Measurements from ENCODE around the gene KRTAP10-3. TPM values are rescaled to one million over a fixed set of nuclear protein-coding genes. Genes with fewer than 3 reads are reported as not detected.

KRTAP10-3 gene
- total RNA-seq, 1 experiment from 2014 or later: not detected

- no peak for DNase-seq (ENCODE audit: low spot score)
Observed at GRCh38 chr21:44549525-44550211, 8.9 kb downstream of the KRTAP10-3 start.

- DNase-seq (ENCODE audit: low spot score): no peak
Observed at GRCh38 chr21:44548922-44549321, 9.7 kb downstream of the KRTAP10-3 start.

- no peak for DNase-seq (ENCODE audit: low spot score)
Observed at GRCh38 chr21:44548381-44548780, 10.2 kb downstream of the KRTAP10-3 start.

- no peak for DNase-seq (ENCODE audit: low spot score)
Observed at GRCh38 chr21:44547656-44548331, 10.8 kb downstream of the KRTAP10-3 start.

GRCh38 chr21:44544566-44544965 is 14.0 kb downstream of the KRTAP10-3 start:
- no peak for DNase-seq (ENCODE audit: low spot score)

GRCh38 chr21:44542716-44543115 is 15.9 kb downstream of the KRTAP10-3 start:
- no peak for DNase-seq (ENCODE audit: low spot score)

GRCh38 chr21:44540741-44541288 is 17.8 kb downstream of the KRTAP10-3 start:
- DNase-seq (ENCODE audit: low spot score): no peak

GRCh38 chr21:44539991-44540666 is 18.5 kb downstream of the KRTAP10-3 start, which contains the start of gene KRTAP10-1:
TSS of gene KRTAP10-1 (minus strand) at chr21:44540195. CDS start at chr21:44540150, 45 bp downstream.
- DNase-seq (ENCODE audit: low spot score): no peak

GRCh38 chr21:44539046-44539445 is 19.5 kb downstream of the KRTAP10-3 start:
- no peak for DNase-seq (ENCODE audit: low spot score)

GRCh38 chr21:44537930-44538911 is 20.4 kb downstream of the KRTAP10-3 start:
- DNase-seq (ENCODE audit: low spot score): no peak

- no peak for DNase-seq (ENCODE audit: low spot score)
Observed at GRCh38 chr21:44535963-44536362, 22.6 kb downstream of the KRTAP10-3 start.

GRCh38 chr21:44534688-44535087 is 23.9 kb downstream of the KRTAP10-3 start:
- DNase-seq (ENCODE audit: low spot score): no peak

- no peak for DNase-seq (ENCODE audit: low spot score)
Observed at GRCh38 chr21:44533891-44534627, 24.5 kb downstream of the KRTAP10-3 start.

GRCh38 chr21:44533121-44533890 is 25.3 kb downstream of the KRTAP10-3 start:
- no peak for DNase-seq (ENCODE audit: low spot score)

- DNase-seq (ENCODE audit: low spot score): no peak
Observed at GRCh38 chr21:44532712-44533111, 25.9 kb downstream of the KRTAP10-3 start.

GRCh38 chr21:44531606-44532564 is 26.7 kb downstream of the KRTAP10-3 start:
- no peak for DNase-seq (ENCODE audit: low spot score)

GRCh38 chr21:44530903-44531605 is 27.5 kb downstream of the KRTAP10-3 start:
- DNase-seq (ENCODE audit: low spot score): no peak

All from H4 (cell line).